ENCODE data around the gene TNRC18. TPM values are rescaled to one million over a fixed set of nuclear protein-coding genes. Genes with fewer than 3 reads are reported as not detected.
"Not testable (repeated sequence)": the region's sequence is repeated elsewhere in the genome, so short reads cannot be mapped to it uniquely, and the experiment has no call there.

Gene TNRC18
- total RNA-seq, 1 experiment from 2014 or later = 31.5 TPM

- DNase-seq (ENCODE audit: low read depth) = no peak
These were observed 152.8 kb downstream of the TNRC18 start for GRCh38 chr7:5270788-5271187.

GRCh38 chr7:5269992-5270657 is 153.5 kb downstream of the TNRC18 start:
- DNase-seq (ENCODE audit: low read depth) = peak; percentile 39

- not testable (repeated sequence) for DNase-seq (ENCODE audit: low read depth)
These were observed 155.8 kb downstream of the TNRC18 start for GRCh38 chr7:5267829-5268228.

- no peak for DNase-seq (ENCODE audit: low read depth)
These were observed 157.2 kb downstream of the TNRC18 start for GRCh38 chr7:5266191-5267028.

- no peak for DNase-seq (ENCODE audit: low read depth)
These were observed 158.1 kb downstream of the TNRC18 start for GRCh38 chr7:5265320-5266190.

- not testable (repeated sequence) for DNase-seq (ENCODE audit: low read depth)
These were observed 160.6 kb downstream of the TNRC18 start for GRCh38 chr7:5263066-5263465.

- DNase-seq (ENCODE audit: low read depth) = not testable (repeated sequence)
These were observed 163.0 kb downstream of the TNRC18 start for GRCh38 chr7:5260530-5261068.

Other genes with a start within 250 kb of the TNRC18 start
- 43.2 and 49.4 TPM in 2 replicates for gene WIPI2, start 233.6 kb downstream of the TNRC18 start, total RNA-seq (2014; rRNA removed; shearing (Covaris generic))
- 0.36 and 1.4 TPM in 2 replicates for gene SLC29A4, start 140.9 kb downstream of the TNRC18 start, total RNA-seq (2014; rRNA removed; shearing (Covaris generic))
- 3.9 and 5.1 TPM in 2 replicates for gene FBXL18, start 90.0 kb upstream of the TNRC18 start, total RNA-seq (2014; rRNA removed; shearing (Covaris generic))
- gene ACTB, start 106.8 kb upstream of the TNRC18 start, total RNA-seq (2014; rRNA removed; shearing (Covaris generic)) = 4,153 and 5,023 TPM in 2 replicates
- 269 and 276 TPM in 2 replicates for gene FSCN1, start 169.0 kb upstream of the TNRC18 start, total RNA-seq (2014; rRNA removed; shearing (Covaris generic))

All from Daoy (cell line).